GM19455 (cell line): ENCODE results near the gene HSD17B11.
A peak's percentile ranks its signal among the peaks of the same experiment; 100 is the strongest.
"Not testable (repeated sequence)": the region's sequence is repeated elsewhere in the genome, so short reads cannot be mapped to it uniquely, and the experiment has no call there.

ENCODE experiments used
- ATAC-seq: cut with Tn5 transposase; IDR thresholded peaks from one replicate; pipeline ENCODE4 v1.9.1; 2021; ENCODE audit not compliant: unreplicated experiment

Gene HSD17B11

GRCh38 chr4:87406462-87406861 is 15.5 kb upstream of the HSD17B11 start:
- ATAC-seq: no peak

- ATAC-seq: no peak
Observed at GRCh38 chr4:87405211-87405820, 14.3 kb upstream of the HSD17B11 start.

GRCh38 chr4:87403732-87404131 is 12.7 kb upstream of the HSD17B11 start:
- not testable (repeated sequence) for ATAC-seq

GRCh38 chr4:87399954-87400353 is 9.0 kb upstream of the HSD17B11 start:
- ATAC-seq: no peak

- no peak for ATAC-seq
Observed at GRCh38 chr4:87399148-87399547, 8.2 kb upstream of the HSD17B11 start.

- ATAC-seq: not testable (repeated sequence)
Observed at GRCh38 chr4:87395851-87396250, 4.9 kb upstream of the HSD17B11 start.

- not testable (repeated sequence) for ATAC-seq
Observed at GRCh38 chr4:87395073-87395472, 4.1 kb upstream of the HSD17B11 start.

GRCh38 chr4:87392183-87392582 is 1.2 kb upstream of the HSD17B11 start:
- no peak for ATAC-seq

GRCh38 chr4:87391576-87392054 is 627 bp upstream of the HSD17B11 start:
- ATAC-seq: peak; percentile 20

GRCh38 chr4:87390551-87390890 is 467 bp downstream of the HSD17B11 start:
- peak; percentile 2 for ATAC-seq

GRCh38 chr4:87390055-87390454 is 933 bp downstream of the HSD17B11 start:
- ATAC-seq: not testable (repeated sequence)

GRCh38 chr4:87388901-87389300 is 2.1 kb downstream of the HSD17B11 start:
- no peak for ATAC-seq

- no peak for ATAC-seq
Observed at GRCh38 chr4:87387237-87387636, 3.8 kb downstream of the HSD17B11 start.

- not testable (repeated sequence) for ATAC-seq
Observed at GRCh38 chr4:87384466-87385132, 6.4 kb downstream of the HSD17B11 start.

- ATAC-seq: no peak
Observed at GRCh38 chr4:87382931-87383330, 8.1 kb downstream of the HSD17B11 start.

GRCh38 chr4:87382116-87382515 is 8.9 kb downstream of the HSD17B11 start:
- ATAC-seq: no peak

- no peak for ATAC-seq
Observed at GRCh38 chr4:87377816-87378215, 13.2 kb downstream of the HSD17B11 start.

- no peak for ATAC-seq
Observed at GRCh38 chr4:87375719-87376291, 15.2 kb downstream of the HSD17B11 start.

GRCh38 chr4:87370068-87370467 is 20.9 kb downstream of the HSD17B11 start:
- ATAC-seq: no peak

- no peak for ATAC-seq
Observed at GRCh38 chr4:87366521-87367162, 24.3 kb downstream of the HSD17B11 start.

GRCh38 chr4:87365348-87365747 is 25.6 kb downstream of the HSD17B11 start:
- ATAC-seq: no peak

- ATAC-seq: no peak
Observed at GRCh38 chr4:87363552-87363951, 27.4 kb downstream of the HSD17B11 start.
